GM12878 (cell line): Measurements from ENCODE around the gene MAN2C1.
A peak's percentile ranks its signal among the peaks of the same experiment; 100 is the strongest.

Experiments used
- BHLHE40 ChIP-seq, 2 experiments: fragments of 450-650 bp in 1 of 2; IDR thresholded peaks; 2 replicates each; pipeline ENCODE4 v1.6.1; 2011 to 2017; ENCODE audit warnings: low read depth in 2 of 2, borderline replicate concordance in 1 of 2, improper control_type of control experiment in 1 of 2, low read length in 1 of 2, mild to moderate bottlenecking in 1 of 2
- CHD4 ChIP-seq: fragments of 200-600 bp; sonication (generic); IDR thresholded peaks from 2 replicates; pipeline ENCODE4 v1.6.1; 2016; ENCODE audit warnings: mild to moderate bottlenecking
- CREB1 ChIP-seq: IDR thresholded peaks from 2 replicates; pipeline ENCODE4 v1.6.1; 2012; ENCODE audit warnings: low read depth, mild to moderate bottlenecking, inconsistent platforms
- EP300 ChIP-seq, 2 experiments: fragments of 150-350 bp in 1 of 2; IDR thresholded peaks; 2 replicates each; pipeline ENCODE4 v1.6.1; 2011 to 2012; ENCODE audit warnings: low read depth in 2 of 2, low read length in 2 of 2, borderline replicate concordance in 1 of 2, improper control_type of control experiment in 1 of 2, inconsistent platforms in 1 of 2; ENCODE audit not compliant: control insufficient read depth in 1 of 2
- NFIC ChIP-seq: IDR thresholded peaks from 2 replicates; pipeline ENCODE4 v1.6.1; 2012; ENCODE audit warnings: low read depth, mild to moderate bottlenecking, inconsistent platforms, low read length, moderate library complexity
- RFX5 ChIP-seq: IDR thresholded peaks from 2 replicates; pipeline ENCODE4 v1.6.1; 2011; ENCODE audit warnings: low read depth, low read length, improper control_type of control experiment
- SMC3 ChIP-seq: IDR thresholded peaks from 2 replicates; pipeline ENCODE4 v1.6.1; 2011; ENCODE audit warnings: low read length, improper control_type of control experiment, borderline replicate concordance
- TF ChIP-seq, protein P1 (sequence below), 3 experiments: IDR thresholded peaks in 2 of 3; conservative IDR thresholded peaks in 1 of 3; 2 replicates each; pipeline ENCODE4 v1.5.1; 2011; ENCODE audit warnings: low read depth in 3 of 3, low read length in 3 of 3, mild to moderate bottlenecking in 3 of 3, control low read depth in 2 of 3, moderate library complexity in 2 of 3, inconsistent platforms in 1 of 3, mixed read lengths in 1 of 3; ENCODE audit not compliant: control insufficient read depth in 2 of 3, insufficient read depth in 1 of 3; ENCODE audit errors: extremely low read depth in 1 of 3

GRCh38 chr15:75368689-75369239 is 357 bp upstream of the MAN2C1 start:
- TF ChIP-seq, protein P1, sequence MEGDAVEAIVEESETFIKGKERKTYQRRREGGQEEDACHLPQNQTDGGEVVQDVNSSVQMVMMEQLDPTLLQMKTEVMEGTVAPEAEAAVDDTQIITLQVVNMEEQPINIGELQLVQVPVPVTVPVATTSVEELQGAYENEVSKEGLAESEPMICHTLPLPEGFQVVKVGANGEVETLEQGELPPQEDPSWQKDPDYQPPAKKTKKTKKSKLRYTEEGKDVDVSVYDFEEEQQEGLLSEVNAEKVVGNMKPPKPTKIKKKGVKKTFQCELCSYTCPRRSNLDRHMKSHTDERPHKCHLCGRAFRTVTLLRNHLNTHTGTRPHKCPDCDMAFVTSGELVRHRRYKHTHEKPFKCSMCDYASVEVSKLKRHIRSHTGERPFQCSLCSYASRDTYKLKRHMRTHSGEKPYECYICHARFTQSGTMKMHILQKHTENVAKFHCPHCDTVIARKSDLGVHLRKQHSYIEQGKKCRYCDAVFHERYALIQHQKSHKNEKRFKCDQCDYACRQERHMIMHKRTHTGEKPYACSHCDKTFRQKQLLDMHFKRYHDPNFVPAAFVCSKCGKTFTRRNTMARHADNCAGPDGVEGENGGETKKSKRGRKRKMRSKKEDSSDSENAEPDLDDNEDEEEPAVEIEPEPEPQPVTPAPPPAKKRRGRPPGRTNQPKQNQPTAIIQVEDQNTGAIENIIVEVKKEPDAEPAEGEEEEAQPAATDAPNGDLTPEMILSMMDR (IDR thresholded peaks at IDR 0.05 in 2 of 3, conservative IDR thresholded peaks at IDR 0.05 in 1 of 3; ENCODE audit: control insufficient read depth in 2 of 3, extremely low read depth in 1 of 3, insufficient read depth in 1 of 3, low read depth in 3 of 3, low read length in 3 of 3) = no peak
- TF ChIP-seq NFIC (no peak), CHD4 (no peak), RFX5 (0 out of 2 replicates have a peak, but pooled peaks have one; percentile 34), BHLHE40 (IDR thresholded peaks at IDR 0.05; ENCODE audit: borderline replicate concordance in 1 of 2, low read depth in 2 of 2, low read length in 1 of 2) (no peak), SMC3 (no peak; the same call in 1 of the 2 replicates), CREB1 (no peak), EP300 (IDR thresholded peaks at IDR 0.05; ENCODE audit: borderline replicate concordance in 1 of 2, control insufficient read depth in 1 of 2, low read depth in 2 of 2, low read length in 2 of 2) (no peak)
